ENCODE measurements around the gene ENDOV.

GRCh38 chr17:80397034-80397387 is 18.0 kb upstream of the ENDOV start:
- TF ChIP-seq CTCF (IDR thresholded peaks at IDR 0.05) (no peak), POLR2A (IDR thresholded peaks at IDR 0.05) (no peak)
